Spinal cord (tissue), 10 donors: ENCODE data around the gene CNOT1. TPM values are rescaled to one million over a fixed set of nuclear protein-coding genes. Genes with fewer than 3 reads are reported as not detected.
A peak's percentile ranks its signal among the peaks of the same experiment; 100 is the strongest.

Source experiments
- DNase-seq, 6 donors: peaks; one replicate each; pipeline versions ENCODE4 v3.0.0 to v3.0.0-alpha.2; 2013 to 2015; ENCODE audit warnings: low spot score in 6 of 6, low read depth in 4 of 6
- H3K27ac ChIP-seq: one replicate; pipeline ENCODE4 v1.5.1; 2013; ENCODE audit warnings: low read depth, low read length, control low read depth
- H3K27me3 ChIP-seq: one replicate; pipeline ENCODE4 v1.6.1; 2013; ENCODE audit warnings: low read length; ENCODE audit not compliant: control insufficient read depth, insufficient read depth
- H3K36me3 ChIP-seq: one replicate; pipeline ENCODE4 v1.6.1; 2013; ENCODE audit warnings: low read length; ENCODE audit not compliant: control insufficient read depth, insufficient read depth
- H3K4me1 ChIP-seq: one replicate; pipeline ENCODE4 v1.6.1; 2013; ENCODE audit warnings: low read length; ENCODE audit not compliant: control insufficient read depth, insufficient read depth
- H3K4me3 ChIP-seq: one replicate; pipeline ENCODE4 v1.5.1; 2013; ENCODE audit warnings: low read depth, low read length, control low read depth
- H3K9me3 ChIP-seq: one replicate; pipeline ENCODE4 v1.6.1; 2013; ENCODE audit warnings: low read length; ENCODE audit not compliant: control insufficient read depth, insufficient read depth
- WGBS: methylation state at CpG from one replicate; pipeline ENCODE4 v1.1.5; 2013; ENCODE audit warnings: missing lambda C conversion rate; ENCODE audit not compliant: insufficient coverage; 5-methylcytosine and 5-hydroxymethylcytosine counted together
- polyA plus RNA-seq, 2 donors: library from polyadenylated mRNA; unstranded; fragments of 120-200 nt; gene quantifications; one replicate each; pipeline ENCODE4 v1.2.1, GENCODE V29; 2013; ENCODE audit not compliant: insufficient read length in 2 of 2
- total RNA-seq, 2 donors: library from RNA; depleted of rRNA in 1 of 2; stranded (reverse); fragments of 120-200 nt in 1 of 2; fragments of >200 nt in 1 of 2; gene quantifications; one replicate each; pipeline versions ENCODE4 v1.2.3 to v1.2.4, GENCODE V29; 2013 to 2014
- donor health status: healthy.

Gene CNOT1
- total and polyA plus RNA-seq, 4 donors: 105 to 139 (median 118) TPM

GRCh38 chr16:58507195-58507962 is 122.2 kb downstream of the CNOT1 start:
- Histone ChIP-seq H3K27ac (no peak overlapping the region), H3K4me3 (no peak overlapping the region), H3K9me3 (no peaks in the 10 kb centered on the region), H3K27me3 (no peaks in the 10 kb centered on the region), H3K36me3 (peaks cover 88% of the 10 kb centered on the region), H3K4me1 (peaks cover 31% of the 10 kb centered on the region)
- no peak for DNase-seq
- WGBS: 74% methylated on average over 11 of the region's 15 CpGs

DNA sequence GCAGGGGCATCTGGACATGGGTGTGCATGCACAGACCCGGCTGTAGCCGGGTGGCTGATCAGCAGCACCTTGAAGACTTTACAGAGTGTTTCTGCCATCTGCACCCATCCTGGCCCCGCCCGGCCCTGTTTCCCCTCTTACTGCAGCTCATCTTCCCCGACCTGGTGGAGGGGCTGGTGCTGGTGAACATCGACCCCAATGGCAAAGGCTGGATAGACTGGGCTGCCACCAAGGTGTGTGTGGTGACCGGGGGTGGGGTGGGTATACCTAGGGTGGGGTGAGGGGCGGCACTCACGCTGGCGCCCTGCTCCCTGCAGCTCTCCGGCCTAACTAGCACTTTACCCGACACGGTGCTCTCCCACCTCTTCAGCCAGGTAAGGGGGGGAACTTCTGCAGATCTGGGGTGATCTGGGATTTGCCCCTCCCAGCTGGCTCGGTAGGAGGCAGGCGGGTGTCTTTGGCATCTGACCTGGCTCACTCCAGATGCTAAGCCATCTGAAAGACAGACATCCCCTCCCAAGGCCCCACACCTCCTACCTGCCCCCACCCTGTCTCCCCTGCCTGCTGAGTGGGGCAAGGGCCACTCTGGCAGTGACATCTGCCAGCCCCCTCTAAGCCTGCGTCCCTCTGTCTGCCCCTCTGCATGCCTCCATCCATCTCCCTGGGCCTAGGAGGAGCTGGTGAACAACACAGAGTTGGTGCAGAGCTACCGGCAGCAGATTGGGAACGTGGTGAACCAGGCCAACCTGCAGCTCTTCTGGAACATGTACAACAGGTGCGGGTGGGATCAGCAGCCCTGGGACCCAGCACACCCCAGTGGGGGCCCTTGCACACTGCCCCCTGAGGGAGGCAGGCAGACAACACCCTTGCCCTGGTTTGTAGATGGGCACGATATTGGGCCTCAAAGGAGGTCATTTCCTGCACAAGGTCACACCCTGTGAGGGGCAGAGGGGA is 123.1 kb downstream of the CNOT1 start:
- Histone ChIP-seq H3K36me3 (peaks cover 85% of the 10 kb centered on the region), H3K4me3 (no peak overlapping the region), H3K9me3 (no peaks in the 10 kb centered on the region), H3K27me3 (no peaks in the 10 kb centered on the region), H3K4me1 (peaks cover 36% of the 10 kb centered on the region), H3K27ac (no peak overlapping the region)
- WGBS: 85% methylated on average over 13 of the region's 20 CpGs
- DNase-seq: no peak

DNA sequence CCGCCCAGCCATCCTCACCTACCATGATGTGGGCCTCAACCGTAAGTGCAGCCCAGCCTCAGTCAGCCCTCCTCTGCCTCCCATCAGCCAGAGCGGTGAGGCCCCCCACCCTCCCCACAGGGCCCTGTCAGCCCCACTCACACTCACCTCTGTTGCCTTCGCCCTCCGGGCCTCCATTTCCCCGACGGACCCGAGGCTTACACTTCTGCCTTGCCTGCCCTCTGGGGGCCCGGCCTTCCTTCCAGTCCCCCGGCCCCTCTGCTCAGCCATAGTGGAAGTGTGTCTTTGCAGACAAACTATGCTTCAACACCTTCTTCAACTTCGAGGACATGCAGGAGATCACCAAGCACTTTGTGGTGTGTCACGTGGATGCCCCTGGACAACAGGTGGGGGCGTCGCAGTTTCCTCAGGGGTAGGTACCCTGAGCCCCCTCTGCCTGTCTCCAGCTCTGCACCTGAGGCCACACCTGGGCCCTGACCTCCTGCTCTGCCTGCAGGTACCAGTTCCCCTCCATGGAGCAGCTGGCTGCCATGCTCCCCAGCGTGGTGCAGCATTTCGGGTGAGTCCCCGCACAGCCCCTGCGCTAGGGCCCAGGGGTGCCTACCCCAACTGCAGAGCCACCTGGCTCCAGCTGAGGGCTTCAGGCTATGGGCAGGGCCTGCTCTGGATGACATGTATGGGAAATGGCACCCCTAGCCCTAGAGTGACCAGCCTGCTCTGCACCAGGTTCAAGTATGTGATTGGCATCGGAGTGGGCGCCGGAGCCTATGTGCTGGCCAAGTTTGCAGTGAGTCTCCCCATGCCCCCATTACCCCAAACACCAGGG is 125.5 kb downstream of the CNOT1 start:
- Histone ChIP-seq H3K9me3 (no peaks in the 10 kb centered on the region), H3K27me3 (no peaks in the 10 kb centered on the region), H3K4me1 (peaks cover 56% of the 10 kb centered on the region), H3K36me3 (peaks cover 62% of the 10 kb centered on the region), H3K27ac (no peak overlapping the region), H3K4me3 (no peak overlapping the region)
- WGBS: 95% methylated on average over 16 of the region's 21 CpGs
- DNase-seq: no peak

GRCh38 chr16:58503166-58503862 is 126.3 kb downstream of the CNOT1 start:
- H3K4me3 ChIP-seq: no peak overlapping the region
- DNase-seq: no peak
- whole genome bisulfite sequencing: 93% methylated on average over 14 of the region's 14 CpGs
- no peaks in the 10 kb centered on the region for H3K9me3 ChIP-seq
- H3K27me3 ChIP-seq: no peaks in the 10 kb centered on the region
- H3K27ac ChIP-seq: no peak overlapping the region
- peaks cover 58% of the 10 kb centered on the region for H3K36me3 ChIP-seq
- peaks cover 63% of the 10 kb centered on the region for H3K4me1 ChIP-seq

- H3K4me3 ChIP-seq: peak overlapping the region; percentile 12
- no peak for DNase-seq
- no peak overlapping the region for H3K27ac ChIP-seq
- WGBS: 74% methylated on average over 7 of the region's 8 CpGs
- H3K4me1 ChIP-seq: peaks cover 73% of the 10 kb centered on the region
- peaks cover 53% of the 10 kb centered on the region for H3K36me3 ChIP-seq
- H3K9me3 ChIP-seq: no peaks in the 10 kb centered on the region
- H3K27me3 ChIP-seq: no peaks in the 10 kb centered on the region
Observed at GRCh38 chr16:58502217-58502921, 127.3 kb downstream of the CNOT1 start.

- Histone ChIP-seq H3K36me3 (peaks cover 44% of the 10 kb centered on the region), H3K4me3 (peak overlapping the region; percentile 69), H3K9me3 (no peaks in the 10 kb centered on the region), H3K27ac (peak overlapping the region; percentile 84), H3K27me3 (no peaks in the 10 kb centered on the region), H3K4me1 (peaks cover 78% of the 10 kb centered on the region)
- WGBS: 7% methylated on average over 38 of the region's 42 CpGs
- peak in 3 of 6 donors; percentile 70 to 93 (median 90) for DNase-seq
Observed at GRCh38 chr16:58501242-58502131, 128.1 kb downstream of the CNOT1 start.

GRCh38 chr16:58500430-58501241 is 129.0 kb downstream of the CNOT1 start:
- H3K4me3 ChIP-seq: peak overlapping the region; percentile 69
- H3K27ac ChIP-seq: peak overlapping the region; percentile 84
- H3K9me3 ChIP-seq: no peaks in the 10 kb centered on the region
- WGBS: 2% methylated on average over 35 of the region's 36 CpGs
- H3K4me1 ChIP-seq: peaks cover 87% of the 10 kb centered on the region
- H3K36me3 ChIP-seq: peaks cover 36% of the 10 kb centered on the region
- no peaks in the 10 kb centered on the region for H3K27me3 ChIP-seq
- DNase-seq: peak in 2 of 6 donors; percentile 59 to 61
